Stimulated activated CD8-positive, alpha-beta memory T cell treated with anti-CD3 and anti-CD28 coated beads, Interleukin-15, amount 100 ng/mL, for 4 hours (primary cell): ENCODE data around the gene C2orf74.

Experiments
- DNase-seq, 2 donors: peaks; one replicate each; pipeline ENCODE4 v3.0.0-alpha.2; 2020; ENCODE audit warnings: low read depth in 2 of 2

The C2orf74 gene

GRCh38 chr2:61214171-61214570, 52.2 kb downstream of the C2orf74 start:
- DNase-seq: no peak
